GM18508 (cell line): ENCODE results near the gene UGT1A5.
"Not testable (repeated sequence)": the region's sequence is repeated elsewhere in the genome, so short reads cannot be mapped to it uniquely, and the experiment has no call there.

Source experiments
- ATAC-seq: cut with Tn5 transposase; IDR thresholded peaks from one replicate; pipeline ENCODE4 v1.9.1; 2021; ENCODE audit warnings: moderate number of reproducible peaks; ENCODE audit not compliant: insufficient read depth, unreplicated experiment

Gene UGT1A5

DNA sequence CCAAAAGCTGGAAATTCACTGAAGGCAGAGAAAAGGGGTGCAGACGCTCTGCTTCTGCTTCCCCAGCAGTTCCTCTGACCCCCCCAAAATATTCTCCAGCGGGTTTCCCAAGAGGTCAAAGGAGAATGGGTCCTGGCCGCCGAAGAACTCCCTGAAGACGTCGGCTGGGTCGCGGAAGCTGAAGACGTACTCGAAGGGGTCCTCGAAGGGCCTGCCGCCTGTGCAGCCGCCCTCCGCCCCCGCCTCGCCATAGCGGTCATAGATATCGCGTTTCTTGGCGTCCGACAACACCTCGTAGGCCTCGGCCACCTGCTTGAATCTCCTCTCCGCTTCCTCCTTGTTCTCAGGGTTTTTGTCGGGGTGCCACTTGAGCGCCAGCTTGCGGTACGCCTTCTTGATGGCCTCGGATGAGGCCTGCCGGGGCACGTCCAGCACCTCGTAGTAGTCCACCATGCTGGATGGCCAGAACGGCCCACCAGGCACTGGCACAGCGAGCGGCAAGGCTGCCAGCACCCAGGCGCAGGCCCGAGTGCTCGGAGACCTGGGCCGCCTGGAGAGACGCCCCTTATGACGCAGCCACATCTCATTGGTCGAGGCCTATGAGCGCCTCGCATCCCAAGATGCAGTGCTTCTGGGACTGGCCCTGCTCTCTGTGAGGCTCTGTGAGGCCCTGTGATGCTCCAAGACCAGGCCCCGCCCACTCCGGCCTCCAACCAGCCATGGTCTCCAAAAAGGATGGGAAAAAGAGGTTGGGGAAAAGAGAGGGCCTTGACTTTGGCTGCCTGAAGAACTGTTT, 31.0 kb downstream of the UGT1A5 start:
- ATAC-seq, result no peak

- no peak for ATAC-seq
Observed at GRCh38 chr2:233745073-233745755, 32.5 kb downstream of the UGT1A5 start.

DNA sequence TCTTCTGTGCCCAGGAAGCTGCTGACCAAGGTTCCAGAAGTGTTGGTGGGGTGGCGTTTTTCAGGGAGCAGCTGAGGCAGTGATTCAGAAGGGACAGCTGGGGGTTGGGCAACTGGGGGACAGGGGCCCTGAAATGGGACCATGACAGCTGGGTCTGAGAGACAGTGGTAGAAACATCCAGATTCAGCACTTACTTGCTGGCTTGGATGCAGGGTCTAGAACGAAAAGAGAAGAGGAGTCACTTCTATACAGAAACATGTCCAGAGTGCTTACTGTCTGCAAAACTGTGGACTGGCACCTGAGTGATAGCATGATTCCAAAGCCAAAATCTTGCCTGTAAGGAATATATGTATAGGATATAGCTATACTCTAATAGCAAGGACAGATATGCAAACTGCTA, 33.1 kb downstream of the UGT1A5 start:
- not testable (repeated sequence) for ATAC-seq

GRCh38 chr2:233746475-233747282, 34.0 kb downstream of the UGT1A5 start:
- ATAC-seq, result no peak

DNA sequence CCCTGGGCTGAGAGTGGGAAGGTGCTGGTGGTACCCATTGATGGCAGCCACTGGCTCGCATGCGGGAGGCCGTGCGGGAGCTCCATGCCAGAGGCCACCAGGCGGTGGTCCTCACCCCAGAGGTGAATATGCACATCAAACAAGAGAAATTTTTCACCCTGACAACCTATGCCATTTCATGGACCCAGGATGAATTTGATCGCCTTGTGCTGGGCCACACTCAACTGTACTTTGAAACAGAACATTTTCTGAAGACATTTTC, 34.5 kb downstream of the UGT1A5 start:
- no peak for ATAC-seq

GRCh38 chr2:233750689-233751088, 38.0 kb downstream of the UGT1A5 start:
- ATAC-seq, result not testable (repeated sequence)

GRCh38 chr2:233751212-233752009, 38.7 kb downstream of the UGT1A5 start:
- not testable (repeated sequence) for ATAC-seq

DNA sequence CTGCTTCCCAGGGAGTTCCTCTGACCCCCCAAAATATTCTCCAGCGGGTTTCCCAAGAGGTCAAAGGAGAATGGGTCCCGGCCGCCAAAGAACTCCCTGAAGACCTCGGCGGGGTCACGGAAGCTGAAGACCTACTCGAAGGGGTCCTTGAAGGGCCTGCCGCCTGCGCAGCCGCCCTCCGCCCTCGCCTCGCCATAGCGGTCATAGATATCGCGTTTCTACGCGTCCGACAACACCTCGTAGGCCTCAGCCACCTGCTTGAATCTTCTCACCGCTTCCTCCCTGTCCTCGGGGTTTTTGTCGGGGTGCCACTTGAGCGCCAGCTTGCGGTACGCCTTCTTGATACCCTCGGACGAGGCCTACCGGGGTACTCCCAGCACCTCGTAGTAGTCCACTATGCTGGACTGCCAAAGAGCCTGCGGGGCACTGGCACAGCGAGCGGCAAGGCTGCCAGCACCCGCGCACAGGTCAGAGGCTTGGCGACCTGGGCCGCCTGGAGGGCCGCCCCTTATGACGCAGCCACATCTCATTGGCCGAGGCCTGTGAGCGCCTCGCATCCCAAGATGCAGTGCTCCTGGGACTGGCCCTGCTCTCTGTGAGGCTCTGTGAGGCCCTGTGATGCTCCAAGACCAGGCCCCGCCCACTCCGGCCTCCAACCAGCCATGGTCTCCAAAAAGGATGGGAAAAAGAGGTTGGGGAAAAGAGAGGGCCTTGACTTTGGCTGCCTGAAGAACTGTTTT, 42.3 kb downstream of the UGT1A5 start:
- ATAC-seq, result no peak

DNA sequence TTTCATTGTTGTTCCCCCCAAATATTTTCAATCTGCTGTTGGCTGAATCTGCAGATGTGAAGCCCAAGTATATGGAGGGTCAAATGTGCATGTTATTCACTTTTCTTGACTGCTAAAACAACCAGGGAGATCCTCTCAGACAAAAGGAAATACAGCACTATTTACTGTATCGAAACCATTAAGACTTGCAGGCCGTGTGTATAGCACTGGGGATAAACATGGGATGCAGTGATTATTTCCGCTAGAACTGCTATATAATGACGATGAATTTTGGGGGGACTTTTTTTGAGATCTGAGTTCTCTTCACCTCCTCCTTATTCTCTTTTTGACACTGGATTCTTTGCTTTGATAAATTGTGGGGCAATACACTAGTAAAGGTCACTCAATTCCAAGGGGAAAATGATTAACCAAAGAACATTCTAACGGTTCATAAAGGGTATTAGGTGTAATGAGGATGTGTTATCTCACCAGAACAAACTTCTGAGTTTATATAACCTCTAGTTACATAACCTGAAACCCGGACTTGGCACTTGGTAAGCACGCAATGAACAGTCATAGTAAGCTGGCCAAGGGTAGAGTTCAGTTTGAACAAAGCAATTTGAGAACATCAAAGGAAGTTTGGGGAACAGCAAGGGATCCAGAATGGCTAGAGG, 43.8 kb downstream of the UGT1A5 start:
- ATAC-seq, result no peak

GRCh38 chr2:233758141-233758540, 45.4 kb downstream of the UGT1A5 start:
- no peak for ATAC-seq

DNA sequence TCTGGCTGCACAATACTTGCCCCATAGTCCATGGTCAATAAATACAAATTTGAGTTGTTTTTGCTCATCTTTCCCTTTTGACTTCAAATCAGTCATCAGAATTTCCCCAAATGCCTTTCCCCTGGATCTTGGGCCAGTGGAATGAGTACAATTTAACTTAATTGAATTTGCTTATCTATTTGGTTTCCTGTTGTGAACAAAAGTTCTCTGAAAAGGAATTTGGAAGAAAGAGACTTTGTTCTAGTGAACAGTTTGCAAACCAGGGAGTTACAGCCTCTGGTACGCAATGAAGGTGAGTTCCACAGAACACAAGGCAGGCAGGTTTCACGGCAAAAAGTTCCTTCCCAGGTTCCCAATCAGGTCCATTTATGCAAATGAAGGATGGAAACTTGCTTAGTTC, 46.1 kb downstream of the UGT1A5 start:
- no peak for ATAC-seq

- ATAC-seq, result no peak
Observed at GRCh38 chr2:233760043-233760442, 47.3 kb downstream of the UGT1A5 start, which contains the start of gene UGT1A1. UGT1A1 (plus strand) TSS chr2:233760270; CDS start chr2:233760288, 18 bp downstream.

DNA sequence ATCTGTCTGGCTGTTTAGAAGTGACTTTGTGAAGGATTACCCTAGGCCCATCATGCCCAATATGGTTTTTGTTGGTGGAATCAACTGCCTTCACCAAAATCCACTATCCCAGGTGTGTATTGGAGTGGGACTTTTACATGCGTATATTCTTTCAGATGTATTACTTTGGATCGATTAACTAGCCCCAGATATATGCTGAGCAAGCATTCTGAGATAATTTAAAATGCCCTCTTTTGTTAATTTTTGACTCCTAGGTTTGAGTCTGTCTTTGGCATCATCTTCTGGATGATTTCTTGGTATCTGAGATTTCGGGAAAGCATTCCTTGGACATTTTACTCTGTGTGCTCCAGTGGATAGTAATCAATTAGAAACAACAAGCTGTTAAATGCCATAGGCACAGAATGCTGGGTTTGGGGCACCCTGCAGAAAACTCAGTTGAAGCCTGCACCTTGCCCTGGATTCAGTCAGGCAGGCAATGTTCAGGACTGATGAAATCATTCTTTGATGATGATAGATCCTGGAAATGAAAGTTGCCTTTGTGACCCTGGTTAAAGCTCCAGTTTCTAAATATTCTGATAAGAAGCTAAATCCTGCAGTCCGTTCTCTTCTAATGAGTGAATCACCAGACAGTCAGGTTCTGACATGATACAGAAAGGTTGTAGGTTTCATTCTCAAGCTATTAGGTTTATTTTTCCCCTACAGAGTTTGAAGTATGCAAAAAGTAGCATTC, 48.5 kb downstream of the UGT1A5 start:
- ATAC-seq, result no peak

DNA sequence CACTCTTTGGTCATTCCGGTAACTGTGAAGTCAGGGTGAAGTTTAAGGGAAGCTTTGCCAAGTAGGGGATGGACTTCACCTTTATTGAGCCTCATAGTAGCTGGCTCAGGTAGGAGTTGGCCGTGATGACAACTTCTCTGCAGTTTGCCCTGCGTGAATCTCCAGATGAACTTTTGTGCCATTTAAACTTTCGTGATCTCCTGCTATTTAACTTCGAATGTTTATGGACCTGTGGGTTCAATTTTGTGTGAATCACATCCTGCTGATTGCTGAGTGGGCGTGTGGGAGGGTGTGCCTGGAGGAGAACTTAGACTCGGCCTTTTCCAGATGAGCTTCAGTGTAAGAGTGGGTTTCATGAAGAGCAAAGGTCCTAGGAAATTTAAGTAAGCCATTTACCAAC, 51.6 kb downstream of the UGT1A5 start:
- ATAC-seq, result no peak

DNA sequence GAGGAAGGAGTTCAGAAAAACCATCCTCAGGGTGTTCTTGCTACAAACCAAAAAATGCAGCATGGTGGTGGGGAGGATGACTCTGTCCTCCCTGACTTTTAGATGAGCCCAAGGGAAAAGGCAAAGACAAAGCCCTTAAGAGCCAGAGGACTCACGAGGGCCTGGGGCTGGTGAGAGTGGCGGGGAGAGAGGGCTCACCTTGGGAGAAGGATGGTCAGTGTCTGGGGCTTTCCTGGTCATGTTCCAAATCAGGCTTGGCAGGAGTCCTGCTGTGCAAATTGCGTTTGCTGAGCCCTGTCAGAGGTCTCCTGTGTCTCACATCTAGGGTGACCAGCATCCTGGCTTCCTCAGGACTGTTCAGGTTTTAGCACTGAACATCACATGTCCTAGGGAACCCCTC, 52.1 kb downstream of the UGT1A5 start:
- no peak for ATAC-seq

- no peak for ATAC-seq
Observed at GRCh38 chr2:233766416-233766815, 53.7 kb downstream of the UGT1A5 start.

DNA sequence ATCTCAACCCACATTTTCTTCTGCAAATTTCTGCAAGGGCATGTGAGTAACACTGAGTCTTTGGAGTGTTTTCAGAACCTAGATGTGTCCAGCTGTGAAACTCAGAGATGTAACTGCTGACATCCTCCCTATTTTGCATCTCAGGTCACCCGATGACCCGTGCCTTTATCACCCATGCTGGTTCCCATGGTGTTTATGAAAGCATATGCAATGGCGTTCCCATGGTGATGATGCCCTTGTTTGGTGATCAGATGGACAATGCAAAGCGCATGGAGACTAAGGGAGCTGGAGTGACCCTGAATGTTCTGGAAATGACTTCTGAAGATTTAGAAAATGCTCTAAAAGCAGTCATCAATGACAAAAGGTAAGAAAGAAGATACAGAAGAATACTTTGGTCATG, 55.4 kb downstream of the UGT1A5 start:
- no peak for ATAC-seq

GRCh38 chr2:233769260-233769659, 56.6 kb downstream of the UGT1A5 start:
- ATAC-seq, result no peak

DNA sequence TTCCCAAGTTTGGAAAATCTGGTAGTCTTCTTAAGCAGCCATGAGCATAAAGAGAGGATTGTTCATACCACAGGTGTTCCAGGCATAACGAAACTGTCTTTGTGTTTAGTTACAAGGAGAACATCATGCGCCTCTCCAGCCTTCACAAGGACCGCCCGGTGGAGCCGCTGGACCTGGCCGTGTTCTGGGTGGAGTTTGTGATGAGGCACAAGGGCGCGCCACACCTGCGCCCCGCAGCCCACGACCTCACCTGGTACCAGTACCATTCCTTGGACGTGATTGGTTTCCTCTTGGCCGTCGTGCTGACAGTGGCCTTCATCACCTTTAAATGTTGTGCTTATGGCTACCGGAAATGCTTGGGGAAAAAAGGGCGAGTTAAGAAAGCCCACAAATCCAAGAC, 59.4 kb downstream of the UGT1A5 start:
- ATAC-seq, result no peak
